ENCODE measurements around the gene CLEC1A.

The CLEC1A gene, protein sequence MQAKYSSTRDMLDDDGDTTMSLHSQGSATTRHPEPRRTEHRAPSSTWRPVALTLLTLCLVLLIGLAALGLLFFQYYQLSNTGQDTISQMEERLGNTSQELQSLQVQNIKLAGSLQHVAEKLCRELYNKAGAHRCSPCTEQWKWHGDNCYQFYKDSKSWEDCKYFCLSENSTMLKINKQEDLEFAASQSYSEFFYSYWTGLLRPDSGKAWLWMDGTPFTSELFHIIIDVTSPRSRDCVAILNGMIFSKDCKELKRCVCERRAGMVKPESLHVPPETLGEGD

DNA sequence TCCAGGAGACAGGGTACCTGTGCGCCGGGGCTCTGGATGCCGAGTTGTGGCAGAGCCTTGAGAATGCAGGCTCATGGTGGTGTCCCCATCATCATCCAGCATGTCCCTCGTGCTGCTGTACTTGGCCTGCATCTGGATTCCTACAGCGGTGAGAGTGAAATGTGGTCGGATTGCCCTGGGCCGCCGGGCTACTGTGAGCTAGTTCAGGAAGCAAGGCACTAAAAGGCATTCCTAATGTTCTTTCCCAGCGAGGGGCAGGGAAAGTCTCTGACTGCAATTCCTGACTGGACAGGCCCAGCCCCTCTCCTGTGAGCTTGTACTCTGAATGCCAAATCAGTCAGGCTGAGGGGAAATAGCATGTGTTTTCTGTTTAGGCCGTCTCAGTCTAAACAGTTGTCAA is at the start of gene CLEC1A:
Gene CLEC1A, minus strand, starts transcription at position 195 of the 400 bp plus-strand sequence. Its CDS starts 63 bp downstream, at position 132.
- FAIRE-seq = no peak

DNA sequence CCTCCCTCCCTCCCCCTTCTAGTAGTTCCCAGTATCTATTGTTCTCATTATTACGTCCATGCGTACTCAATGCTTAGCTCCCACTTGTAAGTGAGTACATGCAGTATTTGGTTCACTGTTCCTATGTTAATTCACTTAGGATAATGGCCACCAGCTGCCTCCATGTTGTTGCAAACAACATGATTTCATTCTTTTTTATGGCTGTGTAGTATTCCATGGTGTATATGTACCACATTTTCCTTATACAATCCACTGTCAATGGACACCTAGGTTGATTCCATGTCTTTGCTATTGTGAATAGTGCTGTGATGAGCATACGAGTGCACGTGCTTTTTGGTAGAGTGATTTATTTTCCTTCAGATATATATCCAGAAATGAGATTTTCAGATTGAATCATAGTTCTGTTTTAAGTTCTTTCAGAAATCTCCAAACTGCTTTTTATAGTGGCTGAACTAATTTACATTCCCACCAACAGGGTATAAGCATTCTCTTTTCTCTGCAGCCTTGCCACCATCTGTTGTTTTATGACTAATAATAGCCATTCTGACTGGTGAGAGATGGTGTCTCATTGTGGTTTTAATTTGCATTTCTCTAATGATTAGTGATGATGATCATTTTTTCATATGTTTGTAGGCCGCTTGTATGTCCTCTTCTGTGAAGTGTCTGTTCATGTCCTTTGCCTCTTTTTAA is 49.1 kb upstream of the CLEC1A start:
- no peak for FAIRE-seq

DNA sequence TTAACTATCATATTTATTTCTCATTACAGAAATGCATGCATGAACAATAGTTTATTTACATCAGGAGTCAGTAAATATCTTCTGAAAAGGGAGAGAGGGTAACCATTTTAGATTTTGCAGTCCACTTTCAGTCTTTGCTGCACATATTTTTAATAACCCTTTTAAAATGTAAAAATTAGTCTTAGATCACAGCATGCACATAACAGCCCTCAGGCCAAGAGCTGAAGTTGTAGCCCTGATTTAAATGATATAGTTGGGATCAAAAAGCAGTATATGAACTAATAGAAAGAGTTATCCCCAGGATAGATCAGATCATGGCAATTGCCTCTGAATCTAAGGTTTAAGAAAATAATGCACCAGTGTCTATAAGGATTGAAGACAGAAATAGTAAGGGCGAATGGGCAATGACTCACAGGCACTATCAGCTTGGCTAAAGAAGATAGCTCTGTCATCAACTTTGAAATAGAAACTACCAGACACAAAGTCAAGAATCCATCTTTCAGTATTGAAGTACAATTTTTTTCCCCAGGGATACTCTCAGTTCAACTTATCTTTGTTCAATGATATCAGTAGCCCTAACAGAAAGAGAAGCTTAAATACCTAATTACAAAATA is 44.3 kb upstream of the CLEC1A start:
- no peak for FAIRE-seq

DNA sequence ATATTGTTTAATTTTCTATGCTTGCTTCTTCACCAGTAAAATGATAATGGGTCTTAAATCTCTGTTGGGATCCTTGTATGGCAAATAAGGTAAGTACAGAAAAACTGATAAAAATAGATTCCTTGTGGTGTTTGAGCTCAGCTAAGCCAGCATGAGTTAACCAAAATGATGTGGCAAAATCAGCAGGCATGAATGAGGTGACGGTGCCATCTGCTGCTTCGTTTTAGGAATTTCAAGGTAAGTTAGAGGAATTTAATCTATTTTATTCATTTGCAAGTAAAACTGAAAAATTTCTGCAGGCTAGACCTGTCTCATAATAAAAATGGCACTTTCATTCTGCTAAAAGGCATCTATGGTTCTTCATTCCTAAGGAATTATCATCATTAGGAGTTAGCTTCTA is 41.2 kb upstream of the CLEC1A start:
- peak; percentile 41 for FAIRE-seq

DNA sequence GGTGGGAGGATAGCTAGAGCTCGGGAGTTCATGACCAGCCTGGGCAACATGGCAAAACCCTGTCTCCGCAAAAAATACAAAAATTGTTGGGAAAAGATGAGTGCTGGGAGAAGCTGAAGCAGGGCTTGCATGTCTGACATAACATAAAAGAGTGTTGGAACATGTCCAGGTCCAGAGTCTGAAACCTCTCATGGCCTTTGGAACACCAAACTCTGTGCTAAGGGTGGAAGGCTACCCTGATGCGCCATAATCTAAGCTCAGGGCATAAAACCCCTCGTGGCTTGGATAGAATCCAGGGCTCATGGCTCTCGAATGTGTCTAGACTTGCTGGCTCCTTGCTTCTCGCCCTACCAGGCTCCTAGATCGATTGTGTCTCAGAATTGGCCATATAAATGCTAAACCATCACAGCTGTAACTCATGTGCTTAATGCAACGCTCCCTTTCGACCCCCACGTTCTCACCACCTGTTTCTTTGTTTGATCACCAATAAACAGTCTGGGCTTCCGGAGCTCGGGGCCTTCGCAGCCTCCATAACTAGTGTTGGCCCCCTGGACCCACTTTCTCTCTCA is 37.9 kb upstream of the CLEC1A start:
- FAIRE-seq = no peak

DNA sequence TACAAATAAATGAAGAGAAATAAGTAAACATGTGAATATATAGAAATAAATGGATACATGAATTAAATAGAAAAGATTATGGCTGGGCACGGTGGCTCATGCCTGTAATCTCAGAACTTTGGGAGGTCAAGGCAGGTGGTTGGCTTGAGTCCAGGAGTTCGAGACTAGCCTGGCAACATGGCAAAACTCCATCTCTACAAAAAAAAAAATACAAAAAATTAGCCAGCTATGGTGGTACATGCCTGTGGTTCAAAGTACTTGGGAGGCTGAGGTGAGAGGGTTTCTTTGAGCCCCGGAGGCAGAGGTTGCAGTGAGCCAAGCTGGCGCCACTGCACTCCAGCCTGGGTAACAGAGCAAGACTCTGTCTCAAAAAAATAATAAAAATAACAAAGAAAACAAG is 36.3 kb upstream of the CLEC1A start:
- no peak for FAIRE-seq

DNA sequence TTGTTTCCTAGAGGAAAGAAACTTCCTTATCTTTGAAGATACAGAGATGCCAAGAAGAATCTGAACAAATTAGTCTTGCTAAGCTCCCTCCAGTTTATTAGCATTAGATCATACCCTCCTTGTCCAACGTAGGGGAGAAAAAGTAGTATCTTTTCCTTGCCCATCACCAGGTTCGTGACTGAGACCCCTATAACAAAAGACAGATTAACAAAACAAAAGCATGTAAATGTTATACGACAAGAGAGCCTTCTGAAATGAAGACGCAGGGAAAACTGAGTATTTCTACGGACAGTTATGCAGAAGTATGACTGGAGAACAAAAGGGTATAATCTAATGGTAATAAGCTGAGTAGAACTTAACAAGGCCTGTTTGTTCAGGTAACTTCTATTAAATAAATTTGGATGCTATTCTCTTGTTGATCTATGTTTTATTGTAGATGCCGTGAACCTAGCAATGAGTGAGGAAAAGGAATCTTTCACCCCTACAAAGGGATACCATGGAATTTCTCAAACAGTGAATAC is 34.1 kb upstream of the CLEC1A start:
- no peak for FAIRE-seq

DNA sequence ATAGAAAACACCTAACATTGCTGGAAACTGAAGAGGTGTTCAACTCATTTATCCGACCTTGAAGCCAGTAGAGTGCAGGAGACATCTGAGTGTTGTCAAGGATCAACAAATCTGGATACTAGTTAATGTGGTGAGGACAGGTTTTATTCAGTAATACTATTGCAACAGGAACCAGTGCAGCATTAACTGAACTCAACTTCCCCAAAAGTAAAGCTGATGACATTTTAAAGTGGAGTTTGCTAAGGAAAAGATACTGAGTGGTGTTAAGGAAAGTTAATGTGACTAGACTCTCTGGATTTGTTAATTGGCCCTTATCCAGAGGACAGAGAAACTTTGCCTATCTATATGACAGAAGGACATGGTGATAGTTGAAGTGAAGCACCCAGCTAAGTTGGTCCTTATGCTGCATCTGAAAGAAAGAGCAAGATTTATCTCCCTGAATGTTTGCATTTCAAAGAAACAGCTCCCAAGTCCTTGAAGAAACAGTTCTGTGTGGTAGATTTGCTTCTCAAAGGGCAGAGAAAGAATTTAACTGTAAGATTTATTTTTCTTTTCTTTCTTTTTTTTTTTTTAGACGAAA is 32.4 kb upstream of the CLEC1A start:
- FAIRE-seq = no peak

DNA sequence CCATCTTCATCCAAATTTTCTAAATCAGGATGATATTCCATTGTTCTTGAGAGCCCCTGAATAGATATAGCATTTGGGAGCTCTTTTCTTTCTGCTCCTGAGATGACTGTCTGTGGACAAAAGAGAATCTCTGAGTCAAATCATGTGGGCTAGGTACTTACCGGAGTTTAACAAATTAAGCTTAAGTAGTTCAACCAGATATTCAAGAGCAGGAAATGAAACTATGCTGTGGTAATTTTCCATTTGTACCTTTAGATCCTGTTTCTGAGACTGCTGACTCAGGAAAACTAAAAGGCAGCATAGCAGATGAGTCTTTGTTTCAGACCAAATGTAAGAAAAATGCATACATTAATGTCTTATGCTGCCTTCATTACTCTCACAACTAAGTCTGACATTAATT is 31.3 kb upstream of the CLEC1A start, which contains the start of gene CLEC7A:
Gene CLEC7A, minus strand, starts transcription at position 158 of the 400 bp plus-strand sequence. Its CDS starts 117 bp downstream, at position 41.
- FAIRE-seq = no peak

DNA sequence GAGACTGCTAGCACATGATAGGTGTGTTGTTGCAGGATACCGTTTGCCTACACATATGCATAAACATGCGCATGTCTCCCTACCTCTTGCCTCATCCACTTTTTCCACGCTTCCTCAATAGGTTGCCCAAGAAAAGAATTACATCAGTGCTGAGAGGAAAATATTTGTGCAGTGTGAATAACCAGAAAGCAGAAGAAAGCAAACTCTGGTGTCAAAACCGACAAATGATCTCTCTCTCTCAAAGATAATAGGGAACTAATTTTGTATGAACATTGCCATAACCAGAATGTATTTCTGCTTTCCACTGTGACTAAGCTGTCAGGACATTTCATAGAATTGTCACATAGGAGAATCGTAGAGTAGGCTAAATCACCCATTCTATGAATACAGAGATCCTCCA is 29.9 kb upstream of the CLEC1A start:
- FAIRE-seq = no peak

DNA sequence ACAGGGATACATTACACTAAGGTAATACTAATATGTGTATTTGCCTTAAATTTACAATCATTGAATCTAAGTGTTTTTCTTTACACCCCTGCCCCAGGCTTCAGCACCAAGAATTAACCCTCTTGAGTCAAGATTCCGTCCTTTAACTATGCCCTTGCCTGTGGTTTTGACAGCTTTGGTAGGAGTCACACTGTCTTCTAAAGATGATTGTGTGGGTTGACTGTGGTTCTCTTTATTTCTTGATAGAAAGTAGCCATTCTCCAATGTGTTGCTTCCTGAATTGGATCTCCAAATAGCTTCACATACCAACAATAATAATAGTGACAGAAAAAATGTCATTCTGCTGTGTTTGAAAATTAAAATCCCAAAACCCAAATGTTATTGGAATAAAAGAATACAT is 27.6 kb upstream of the CLEC1A start:
- no peak for FAIRE-seq

DNA sequence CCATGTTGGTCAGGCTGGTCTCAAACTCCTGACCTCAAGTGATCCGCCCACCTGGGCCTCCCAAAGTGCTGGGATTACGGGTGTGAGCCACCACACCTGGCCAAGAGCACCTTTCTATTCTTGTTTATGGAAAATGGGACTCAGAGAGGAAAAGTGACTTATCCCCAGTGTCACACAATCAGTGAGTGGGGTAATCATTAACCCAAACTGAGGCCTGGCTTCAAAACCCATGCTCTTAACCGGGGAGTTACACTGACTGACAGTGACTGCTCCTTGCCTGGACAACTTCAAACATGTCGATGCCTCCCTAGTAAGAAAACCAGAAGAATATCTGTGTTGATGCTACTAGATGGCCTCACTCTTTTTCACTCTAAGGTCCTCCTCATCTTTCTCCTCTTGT is 23.9 kb upstream of the CLEC1A start:
- no peak for FAIRE-seq

DNA sequence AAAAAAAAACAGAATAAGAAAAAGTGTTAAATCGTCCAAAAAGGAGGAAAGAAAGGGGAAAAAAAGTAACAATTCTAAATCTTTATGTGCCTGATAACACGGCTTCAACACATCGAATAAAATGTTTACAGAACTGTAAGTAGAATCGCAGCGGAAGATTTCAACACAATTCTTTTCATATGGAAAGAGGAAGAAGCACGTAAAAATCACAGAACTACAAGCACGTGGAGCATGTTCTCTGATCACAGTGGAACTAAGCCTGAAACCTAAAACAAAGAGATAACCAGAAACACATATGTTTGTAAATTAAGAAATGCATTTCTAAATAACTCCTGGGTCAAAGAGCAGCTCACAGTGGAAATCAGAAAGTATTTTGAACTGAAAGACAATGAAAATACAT is 22.5 kb upstream of the CLEC1A start:
- no peak for FAIRE-seq

DNA sequence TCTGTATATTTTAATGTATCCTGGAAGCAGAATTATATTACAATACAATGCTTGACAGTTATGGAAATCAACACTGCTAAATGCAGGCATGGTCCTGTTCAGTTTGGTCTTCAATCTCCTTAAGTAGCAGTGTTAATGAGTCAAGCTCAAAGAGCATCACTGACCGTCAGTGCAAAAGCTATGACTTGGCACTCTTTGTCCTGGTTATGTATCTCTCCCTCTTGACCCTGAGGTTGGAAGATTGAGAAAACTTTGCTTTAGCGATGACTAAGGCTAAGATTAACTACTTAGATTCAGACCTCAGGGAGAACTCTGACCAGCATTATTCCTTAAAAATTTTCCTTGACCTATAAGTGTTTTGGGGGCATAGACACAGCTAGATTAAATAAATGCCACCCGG is 20.3 kb upstream of the CLEC1A start:
- no peak for FAIRE-seq

DNA sequence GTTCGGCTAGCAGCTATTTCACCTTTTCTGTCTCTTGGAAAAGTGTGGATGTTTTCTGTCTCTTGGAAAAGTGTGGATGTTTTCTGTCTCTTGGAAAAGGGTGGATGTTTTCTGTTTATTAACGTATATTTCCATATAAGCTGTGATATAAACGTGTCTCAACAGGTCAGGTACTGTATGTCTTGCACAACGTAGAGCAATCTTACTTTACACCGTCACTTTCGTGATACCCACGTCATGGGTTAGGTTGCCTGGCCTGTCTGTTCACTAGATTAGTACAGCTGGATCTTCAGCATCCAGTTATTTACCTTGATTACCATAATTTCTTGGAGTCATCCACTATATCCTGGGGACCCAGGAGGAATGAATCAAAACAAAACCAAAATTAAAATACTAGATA is 17.1 kb upstream of the CLEC1A start:
- no peak for FAIRE-seq

DNA sequence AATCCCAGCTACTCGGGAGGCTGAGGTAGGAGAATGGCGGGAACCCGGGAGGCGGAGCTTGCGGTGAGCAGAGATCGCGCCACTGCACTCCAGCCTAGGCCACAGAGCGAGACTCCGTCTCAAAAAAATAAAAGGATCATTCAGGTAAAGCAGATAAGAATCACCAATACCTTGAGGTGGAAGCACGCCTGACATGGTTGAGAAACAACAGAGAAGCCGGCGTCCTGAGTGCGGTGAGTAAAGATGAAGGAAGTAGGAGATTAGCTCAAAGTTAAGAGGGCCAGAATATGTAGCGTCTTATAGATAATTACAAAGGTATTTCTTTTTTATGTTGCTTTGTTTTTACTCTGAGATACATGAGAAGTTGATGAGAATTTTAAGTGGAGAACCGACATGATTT is 16.5 kb upstream of the CLEC1A start:
- FAIRE-seq = no peak

DNA sequence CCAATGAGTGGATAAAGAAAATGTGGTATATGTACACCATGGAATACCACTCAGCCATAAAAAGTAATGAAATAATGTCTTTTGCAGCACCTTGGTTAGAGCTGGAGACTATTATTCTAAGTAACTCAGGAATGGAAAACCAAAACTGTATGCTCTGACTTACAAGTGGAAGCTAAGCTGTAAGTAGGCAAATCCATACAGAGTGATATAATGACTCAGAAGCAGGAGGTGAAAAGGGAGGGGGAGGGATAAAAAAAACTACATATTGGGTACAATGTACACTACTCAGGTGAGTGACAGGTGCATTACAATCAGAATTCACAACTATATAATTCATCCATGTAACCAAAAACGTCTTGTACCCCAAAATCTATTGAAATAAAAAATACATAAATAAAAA is 15.1 kb upstream of the CLEC1A start:
- FAIRE-seq = no peak

DNA sequence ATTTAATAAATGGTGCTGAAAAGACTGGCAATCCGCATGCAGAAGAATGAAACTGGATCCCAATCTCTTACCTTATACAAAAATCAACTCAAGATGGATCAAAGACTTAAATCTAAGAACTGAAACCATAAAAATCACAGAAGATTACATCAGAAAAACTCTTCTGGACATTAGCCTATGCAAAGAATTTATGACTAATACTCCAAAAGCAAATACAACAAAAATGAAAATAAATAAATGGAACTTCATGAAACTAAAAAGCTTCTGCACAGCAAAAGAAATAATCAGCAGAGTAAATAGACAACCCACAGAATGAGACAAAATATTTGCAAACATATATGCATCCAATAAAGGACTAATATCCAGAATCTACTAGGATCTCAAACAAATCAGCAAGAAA is 14.3 kb upstream of the CLEC1A start:
- no peak for FAIRE-seq

DNA sequence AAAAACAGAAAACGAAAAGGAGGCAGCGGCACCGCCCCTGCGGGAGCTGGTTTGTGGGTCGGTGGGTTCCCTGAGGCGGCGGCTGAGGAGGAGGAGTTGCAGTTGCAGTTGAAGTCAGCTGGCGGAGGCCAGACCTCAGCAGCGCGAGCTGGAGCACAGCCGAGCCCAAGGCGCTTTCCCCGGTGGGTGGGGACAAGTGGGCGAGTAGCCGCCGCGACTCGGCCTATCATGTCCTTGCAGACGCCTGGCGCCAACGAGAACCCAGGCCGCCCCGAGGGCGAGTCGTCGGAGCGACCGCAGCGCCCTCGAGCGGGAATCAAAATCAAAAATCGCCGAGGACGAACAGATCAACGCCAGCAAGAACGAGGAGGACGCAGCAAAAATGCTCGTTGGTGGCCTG is 12.7 kb upstream of the CLEC1A start:
- no peak for FAIRE-seq

DNA sequence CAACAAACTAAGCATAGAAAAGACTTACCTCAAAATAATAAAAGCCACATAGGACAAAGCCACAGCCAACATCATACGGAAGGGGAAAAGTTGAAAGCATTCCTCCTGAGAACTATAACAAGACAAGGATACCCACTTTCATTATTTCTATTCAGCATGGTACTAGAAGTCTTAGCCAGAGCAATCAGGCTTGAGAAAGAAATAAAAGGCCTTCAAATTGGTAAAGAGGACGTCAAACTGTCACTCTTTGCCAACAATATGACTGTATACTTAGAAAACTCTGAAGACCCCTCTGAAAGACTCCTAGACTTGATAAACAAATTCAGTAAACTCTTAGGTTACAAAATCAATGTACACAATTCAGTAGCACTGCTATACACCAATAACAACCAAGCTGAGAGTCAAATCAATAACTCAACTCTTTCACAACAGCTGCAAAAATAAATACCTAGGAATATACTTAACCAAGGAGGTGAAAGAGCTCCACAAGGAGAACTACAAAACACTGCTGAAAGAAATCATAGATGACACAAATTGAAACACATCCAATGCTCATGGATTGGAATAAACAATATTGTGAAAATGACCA is 11.6 kb upstream of the CLEC1A start:
- FAIRE-seq = no peak

DNA sequence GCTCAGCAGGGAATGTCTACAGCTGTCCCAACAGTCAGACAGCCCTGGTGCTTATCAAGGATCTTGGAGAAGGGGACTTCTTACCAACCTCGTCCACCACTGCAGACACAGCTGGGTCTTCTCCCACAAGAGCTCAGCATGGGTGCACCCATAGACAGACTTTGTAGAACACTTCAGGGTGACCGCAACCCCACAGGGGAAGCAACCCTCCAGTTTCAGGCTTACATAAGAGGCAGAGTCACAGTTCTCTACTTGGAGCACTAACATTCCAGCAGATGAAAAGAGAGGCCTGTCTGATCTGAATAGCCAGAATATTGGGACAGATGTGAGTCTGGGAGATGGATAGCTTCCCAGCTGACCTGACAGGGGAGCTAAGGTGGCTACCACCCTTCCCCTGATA is 3.5 kb upstream of the CLEC1A start:
- no peak for FAIRE-seq

DNA sequence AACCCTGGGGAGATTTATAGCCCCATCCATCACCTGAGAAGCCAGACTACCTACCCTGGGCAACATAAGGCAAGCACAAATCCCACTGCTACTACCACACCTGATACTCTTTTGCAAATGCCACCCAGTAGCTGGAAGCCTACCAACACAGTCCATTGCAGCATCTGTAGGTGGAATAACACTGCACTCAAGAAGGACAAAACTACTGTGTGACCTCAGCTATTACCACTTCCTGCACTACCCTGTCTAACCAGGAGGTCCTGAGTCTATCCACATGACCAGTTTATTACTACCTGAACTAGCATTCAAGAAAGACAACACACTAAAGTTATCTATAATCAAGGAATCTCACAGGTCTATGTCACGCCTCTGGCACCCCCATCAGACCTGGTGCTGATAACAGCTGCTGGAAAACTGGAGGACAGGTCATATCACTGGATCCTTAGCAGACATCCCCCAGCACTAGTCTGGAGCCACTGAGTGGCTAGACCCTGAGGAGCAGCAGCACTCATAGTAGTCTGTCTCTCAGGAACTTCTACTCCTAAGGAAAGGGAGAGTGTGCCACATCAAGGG is 2.9 kb upstream of the CLEC1A start:
- no peak for FAIRE-seq

Data from endometrium (tissue), 2 donors.